ENCODE results near the gene PIGC.
"Not testable (repeated sequence)": the region's sequence is repeated elsewhere in the genome, so short reads cannot be mapped to it uniquely, and the experiment has no call there.

Gene PIGC

DNA sequence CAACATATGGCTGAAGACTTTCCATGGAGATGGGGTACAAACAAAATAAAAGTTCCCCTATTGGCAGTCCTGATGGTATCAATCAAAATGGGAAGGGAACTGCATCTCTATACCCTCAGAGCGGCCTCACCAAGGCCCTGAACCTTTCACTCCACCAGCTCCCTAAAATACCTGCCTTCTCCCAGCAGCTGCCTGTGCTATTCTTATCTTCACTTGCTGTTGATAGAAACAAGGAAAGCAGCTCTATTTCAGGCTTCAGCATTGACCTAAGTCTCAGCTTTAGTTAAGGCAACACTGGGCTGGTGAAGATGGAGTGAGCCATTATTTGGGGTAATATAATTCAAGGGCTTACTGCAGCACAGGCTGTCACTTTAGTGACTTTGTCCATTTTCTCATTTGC lies 21.7 kb upstream of the PIGC start:
- DNase-seq: no peak

- no peak for DNase-seq
Measured at GRCh38 chr1:172460887-172461315, 17.0 kb upstream of the PIGC start.

DNA sequence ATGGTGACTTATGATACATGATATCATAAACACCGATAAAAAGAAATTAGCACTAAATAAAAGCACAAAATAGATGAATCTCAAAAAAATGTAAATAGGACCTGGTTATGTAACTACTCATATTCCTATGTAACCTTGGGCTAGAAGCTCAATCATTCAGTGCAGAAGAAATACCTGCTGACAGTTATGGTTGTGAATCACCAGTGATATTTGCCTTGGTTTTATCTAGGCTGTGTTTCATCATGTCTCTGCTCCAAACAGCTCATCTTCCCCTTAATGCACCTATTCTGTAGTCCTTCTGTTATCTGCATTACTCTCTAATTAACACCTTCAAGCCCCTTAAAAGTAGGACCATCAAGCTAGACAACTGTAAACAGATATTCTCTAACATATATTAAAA lies 16.3 kb upstream of the PIGC start:
- no peak for DNase-seq

- DNase-seq: no peak
Measured at GRCh38 chr1:172457479-172458130, 13.7 kb upstream of the PIGC start.

- DNase-seq: peak; percentile 98
Measured at GRCh38 chr1:172456344-172456769, 12.5 kb upstream of the PIGC start.

- no peak for DNase-seq
Measured at GRCh38 chr1:172455451-172455850, 11.6 kb upstream of the PIGC start.

GRCh38 chr1:172453607-172454006 lies 9.7 kb upstream of the PIGC start:
- no peak for DNase-seq

DNA sequence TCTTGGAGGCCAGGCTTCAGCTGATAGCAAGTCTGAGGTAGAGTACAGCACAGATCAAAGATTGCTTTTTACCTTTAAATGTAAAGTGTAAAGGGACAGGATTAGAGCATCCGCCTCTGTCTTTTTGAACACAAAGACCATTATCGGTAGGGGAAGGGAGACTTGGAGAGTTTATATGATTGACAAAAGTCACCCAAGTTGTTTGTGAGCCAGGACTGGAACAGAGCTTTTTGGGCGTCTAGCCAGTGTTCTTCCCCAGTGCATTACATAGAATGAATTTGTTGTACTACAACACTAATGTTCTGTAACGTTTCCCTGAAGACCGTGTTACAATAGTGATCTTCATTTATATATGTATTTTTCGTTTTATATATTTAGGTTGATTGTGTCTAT lies 9.3 kb upstream of the PIGC start:
- DNase-seq: no peak

- no peak for DNase-seq
Measured at GRCh38 chr1:172452536-172453152, 8.8 kb upstream of the PIGC start.

GRCh38 chr1:172451002-172451443 lies 7.2 kb upstream of the PIGC start:
- DNase-seq: peak; percentile 93

GRCh38 chr1:172450524-172450885 lies 6.6 kb upstream of the PIGC start:
- no peak for DNase-seq

DNA sequence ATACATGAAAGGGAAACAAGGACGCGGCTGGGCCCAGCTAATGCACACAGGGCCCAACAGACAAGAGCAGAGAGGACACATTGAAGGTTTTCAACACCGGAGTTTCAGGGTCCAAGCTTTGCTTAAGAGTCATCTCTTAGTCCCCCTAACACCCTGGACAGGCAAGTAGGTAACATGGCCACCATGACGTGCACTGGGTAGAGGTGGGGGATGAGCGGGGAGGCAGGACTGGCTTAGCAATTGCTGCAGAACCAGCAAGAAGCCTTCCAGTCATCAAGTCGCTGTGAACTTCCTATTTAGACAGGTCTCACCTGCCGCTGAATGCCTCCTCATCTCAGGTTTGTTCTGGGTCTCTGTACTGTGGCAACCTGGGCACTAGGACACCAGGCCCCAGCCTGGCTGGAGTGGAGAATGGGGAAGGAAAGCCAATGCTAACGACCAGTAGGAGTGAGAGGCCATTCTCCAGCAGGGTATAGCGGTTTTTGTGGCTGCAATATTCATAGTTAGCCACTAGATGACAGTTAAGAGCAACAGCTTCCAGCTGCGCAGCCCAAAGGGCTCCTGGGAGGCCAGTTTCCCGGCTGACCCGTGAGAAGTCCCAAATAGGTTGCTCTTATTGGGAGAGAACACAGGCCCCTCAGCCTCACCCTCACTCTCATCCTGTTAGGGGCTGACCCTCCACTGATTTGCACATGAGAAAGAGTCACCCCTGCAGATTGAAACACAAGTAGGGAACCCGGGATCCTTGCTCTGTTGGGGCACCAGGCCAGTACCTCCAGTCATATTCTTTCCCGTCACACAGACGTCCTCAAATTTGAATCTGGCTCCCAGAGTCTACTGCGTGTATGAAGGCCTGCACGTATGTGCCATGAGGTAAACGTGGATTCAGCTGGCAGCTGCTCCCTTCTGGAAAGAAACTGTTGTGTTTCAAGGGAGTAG lies 6.0 kb upstream of the PIGC start:
- peak; percentile 94 for DNase-seq

GRCh38 chr1:172448995-172449584 lies 5.2 kb upstream of the PIGC start:
- no peak for DNase-seq

DNA sequence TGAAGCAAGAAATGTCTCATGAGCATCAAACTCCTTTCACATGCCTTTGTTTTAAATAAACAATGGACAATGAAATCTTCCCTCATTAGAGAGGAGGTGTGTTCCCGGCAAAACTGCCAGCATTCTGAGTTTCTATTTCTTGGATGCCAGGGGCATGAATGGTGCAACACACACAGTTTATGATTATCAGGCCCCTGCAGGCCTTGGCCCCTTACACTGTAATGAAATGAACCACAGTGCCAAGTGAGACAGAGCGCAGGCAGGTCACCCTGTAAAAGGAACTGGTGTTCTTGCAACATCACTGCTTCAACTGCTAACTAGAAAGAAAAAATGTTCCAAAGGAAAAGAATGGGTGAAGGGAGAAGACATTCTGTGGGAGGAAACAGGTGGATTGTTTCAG lies 3.8 kb upstream of the PIGC start:
- DNase-seq: peak; percentile 70

DNA sequence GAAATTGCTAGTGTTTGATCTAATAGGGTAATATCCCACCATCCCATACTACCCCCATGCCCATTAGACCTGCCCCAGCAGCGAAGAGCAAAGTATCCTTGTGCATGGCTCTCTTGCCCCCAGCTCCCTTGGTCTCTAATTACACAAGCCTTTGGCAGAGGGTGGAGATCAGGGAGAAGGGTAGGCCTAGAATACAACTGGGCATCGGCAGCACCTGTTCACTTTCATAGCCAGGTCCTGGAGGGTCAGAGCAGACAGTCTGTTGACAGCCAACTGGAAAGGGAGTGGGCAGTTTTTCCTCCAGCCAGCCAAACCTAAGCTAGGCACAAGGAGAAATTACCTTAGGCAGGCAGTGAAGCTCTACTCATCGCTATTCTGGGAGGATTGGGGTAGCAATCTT lies 2.7 kb upstream of the PIGC start:
- no peak for DNase-seq

DNA sequence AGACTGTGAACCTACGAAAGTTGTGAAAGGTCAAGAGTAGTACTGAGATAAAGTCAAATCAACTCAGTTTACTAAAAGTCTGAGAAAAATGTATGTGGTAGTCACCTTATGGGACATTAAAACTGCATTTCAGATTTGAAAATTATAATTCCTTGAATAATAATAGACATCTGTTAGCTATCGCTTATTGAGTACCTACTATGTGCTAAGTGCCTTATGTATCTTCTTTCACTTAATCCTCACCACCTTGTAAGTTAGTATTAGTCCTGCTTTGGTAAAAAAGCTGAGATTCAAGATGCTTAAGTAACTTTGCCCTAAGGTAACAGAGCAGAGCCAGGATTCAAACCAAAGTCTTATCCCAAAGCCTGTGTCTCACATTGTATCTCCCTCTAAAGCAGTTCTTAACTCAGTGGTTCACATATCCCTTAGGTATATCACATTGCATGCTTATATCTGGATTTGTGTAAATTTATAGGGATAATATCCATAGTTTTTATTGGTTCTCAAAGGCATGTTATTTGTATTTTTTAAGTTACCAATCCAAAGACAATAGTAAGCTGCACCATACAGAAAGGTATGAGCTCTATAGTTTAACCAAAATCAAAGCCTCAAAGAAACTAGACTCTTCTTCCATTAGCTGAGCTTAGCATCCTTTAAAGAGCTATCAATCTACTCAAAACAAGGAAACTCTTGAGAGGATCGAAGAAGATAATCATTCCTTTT lies 865 bp downstream of the PIGC start:
- no peak for DNase-seq

- DNase-seq: no peak
Measured at GRCh38 chr1:172442404-172442803, 1.5 kb downstream of the PIGC start.

DNA sequence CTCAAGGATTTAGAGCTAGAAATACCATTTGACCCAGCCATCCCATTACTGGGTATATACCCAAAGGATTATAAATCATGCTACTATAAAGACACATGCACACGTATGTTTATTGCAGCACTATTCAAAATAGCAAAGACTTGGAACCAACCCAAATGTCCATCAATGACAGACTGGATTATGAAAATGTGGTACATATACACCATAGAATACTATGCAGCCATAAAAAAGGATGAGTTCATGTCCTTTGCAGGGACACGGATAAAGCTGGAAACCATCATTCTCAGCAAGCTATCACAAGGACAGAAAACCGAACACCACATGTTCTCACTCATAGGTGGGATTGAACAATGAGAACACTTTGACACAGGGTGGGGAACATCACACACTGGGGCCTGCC lies 6.7 kb downstream of the PIGC start:
- DNase-seq: not testable (repeated sequence)

- no peak for DNase-seq
Measured at GRCh38 chr1:172431721-172432192, 12.1 kb downstream of the PIGC start.

DNA sequence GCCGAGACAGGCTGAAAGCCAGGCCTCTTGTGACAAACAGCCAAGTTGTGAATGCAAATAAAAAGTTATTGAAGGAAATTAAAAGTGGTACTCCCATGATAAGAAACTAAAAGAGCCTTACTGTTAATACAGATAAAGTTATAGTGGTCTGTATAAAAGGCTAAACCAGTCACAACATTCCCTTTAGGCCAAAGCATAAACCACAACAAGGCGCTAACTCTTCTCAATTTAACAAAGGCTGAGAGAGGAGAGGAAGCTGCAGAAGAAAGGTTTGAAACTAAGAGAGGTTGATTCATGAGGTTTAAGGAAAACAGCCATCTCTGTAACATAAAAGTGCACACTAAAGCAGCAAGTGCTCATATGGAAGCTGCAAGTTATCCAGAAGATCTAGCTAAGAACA lies 12.7 kb downstream of the PIGC start:
- peak; percentile 51 for DNase-seq

GRCh38 chr1:172430128-172430454 lies 13.8 kb downstream of the PIGC start:
- DNase-seq: no peak

DNA sequence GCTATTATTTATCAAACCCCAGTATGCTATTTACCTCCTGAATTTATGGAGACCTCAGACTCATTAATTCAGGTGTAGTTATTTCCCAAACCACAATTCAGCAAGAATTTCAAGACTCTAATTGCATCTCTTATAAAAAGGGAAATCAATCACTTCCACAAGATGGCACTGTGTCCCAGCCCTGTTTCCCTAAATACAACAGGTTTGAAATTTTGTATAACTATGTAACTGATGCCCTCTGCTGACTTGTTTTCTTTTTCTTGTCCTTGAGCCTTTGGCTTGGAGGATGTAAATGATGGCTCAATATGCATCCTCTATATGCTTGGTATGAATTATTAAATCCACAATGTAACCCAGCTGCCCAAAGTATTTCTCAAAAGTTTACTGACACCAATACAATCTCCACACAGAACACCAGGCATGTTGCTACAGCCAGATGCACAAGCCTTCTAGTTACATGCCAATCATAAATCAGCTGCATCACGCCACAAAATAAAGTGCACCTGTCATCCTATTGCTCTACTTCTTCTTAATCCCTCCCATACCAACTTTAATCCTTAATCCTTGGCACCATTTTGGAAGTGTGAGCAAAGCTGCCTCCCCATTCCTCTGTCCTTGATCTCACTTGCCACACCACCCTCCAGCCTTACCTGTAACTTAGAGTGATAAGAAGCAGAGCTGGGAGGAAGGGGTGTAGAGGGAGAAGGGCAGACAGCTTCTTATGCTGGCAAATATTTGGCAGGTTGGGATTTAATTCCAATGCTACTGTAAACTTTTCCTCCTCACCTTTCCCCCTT lies 14.3 kb downstream of the PIGC start:
- peak; percentile 89 for DNase-seq

Data from hematopoietic multipotent progenitor cell treated with erythropoietin and hydrocortisone succinate and interleukin-3 and kit ligand, for 6 days (in vitro differentiated cells).